Measurements from ENCODE around the gene KIF1A. TPM values are rescaled to one million over a fixed set of nuclear protein-coding genes. Genes with fewer than 3 reads are reported as not detected.

The KIF1A gene
- total and polyA plus RNA-seq, 2 of the 13 experiments (the other 11 are each of a cell fraction or from before 2014, with no cell fraction given): 0.01 TPM; not detected in 1

GRCh38 chr2:240856151-240856980 lies 36.3 kb upstream of the KIF1A start (continued):
- TF ChIP-seq HMGXB3 (CRISPR knock-in tag; IDR thresholded peaks at IDR 0.05; ENCODE audit: borderline replicate concordance) (no peak), ZNF720 (CRISPR knock-in tag; IDR thresholded peaks at IDR 0.05) (no peak), ADNP (CRISPR knock-in tag; IDR thresholded peaks at IDR 0.05) (0 out of 2 replicates have a peak, but pooled peaks have one; percentile 9), NPAS2 (CRISPR knock-in tag; IDR thresholded peaks at IDR 0.05; ENCODE audit: borderline replicate concordance) (no peak), ZNF552 (CRISPR knock-in tag; IDR thresholded peaks at IDR 0.05; ENCODE audit: borderline replicate concordance) (no peak), DZIP1 (CRISPR knock-in tag; IDR thresholded peaks at IDR 0.05) (no peak), HINFP (CRISPR knock-in tag; IDR thresholded peaks at IDR 0.05; ENCODE audit: low read depth) (peak; percentile 75; the same call in 1 of the 2 replicates), ZBTB49 (CRISPR knock-in tag; IDR thresholded peaks at IDR 0.05; ENCODE audit: borderline replicate concordance) (no peak), PRDM4 (CRISPR knock-in tag; IDR thresholded peaks at IDR 0.05; ENCODE audit: borderline replicate concordance) (no peak), ZBTB39 (CRISPR knock-in tag; IDR thresholded peaks at IDR 0.05) (no peak; the same call in 1 of the 2 replicates)
